Ishikawa (cell line): ENCODE data around the gene IGF1R.

Experiments used
- CEBPB ChIP-seq: IDR thresholded peaks from 2 replicates; pipeline ENCODE4 v1.6.1; 2012
- CREB1 ChIP-seq: IDR thresholded peaks from 2 replicates; pipeline ENCODE4 v1.6.1; 2012; ENCODE audit warnings: low read depth
- EGR1 ChIP-seq: IDR thresholded peaks from 2 replicates; pipeline ENCODE4 v1.6.1; 2012
- EP300 ChIP-seq: IDR thresholded peaks from 2 replicates; pipeline ENCODE4 v1.6.1; 2012; ENCODE audit warnings: borderline replicate concordance
- FOXM1 ChIP-seq: IDR thresholded peaks from 2 replicates; pipeline ENCODE4 v1.6.1; 2012; ENCODE audit warnings: low read depth, borderline replicate concordance
- NFIC ChIP-seq: IDR thresholded peaks from 2 replicates; pipeline ENCODE4 v1.6.1; 2012
- RAD21 ChIP-seq: IDR thresholded peaks from 2 replicates; pipeline ENCODE4 v1.6.1; 2012; ENCODE audit warnings: low read depth
- TAF1 ChIP-seq: IDR thresholded peaks from 2 replicates; pipeline ENCODE4 v1.6.1; 2012; ENCODE audit warnings: low read depth, mild to moderate bottlenecking
- TCF12 ChIP-seq: IDR thresholded peaks from 2 replicates; pipeline ENCODE4 v1.6.1; 2012; ENCODE audit warnings: low read depth
- TEAD4 ChIP-seq: IDR thresholded peaks from 2 replicates; pipeline ENCODE4 v1.6.1; 2012
- YY1 ChIP-seq: IDR thresholded peaks from 2 replicates; pipeline ENCODE4 v1.6.1; 2012; ENCODE audit warnings: low read depth
- ZBTB7A ChIP-seq: IDR thresholded peaks from 2 replicates; pipeline ENCODE4 v1.6.1; 2012; ENCODE audit warnings: low read depth
- TF ChIP-seq, protein P1 (sequence below): IDR thresholded peaks from 2 replicates; pipeline ENCODE4 v1.6.1; 2012
- TF ChIP-seq, protein P2 (sequence below): IDR thresholded peaks from 2 replicates; pipeline ENCODE4 v1.6.1; 2012
- TF ChIP-seq, protein P3 (sequence below): IDR thresholded peaks from 2 replicates; pipeline ENCODE4 v1.6.1; 2012; ENCODE audit warnings: low read depth, mild to moderate bottlenecking

The IGF1R gene

DNA sequence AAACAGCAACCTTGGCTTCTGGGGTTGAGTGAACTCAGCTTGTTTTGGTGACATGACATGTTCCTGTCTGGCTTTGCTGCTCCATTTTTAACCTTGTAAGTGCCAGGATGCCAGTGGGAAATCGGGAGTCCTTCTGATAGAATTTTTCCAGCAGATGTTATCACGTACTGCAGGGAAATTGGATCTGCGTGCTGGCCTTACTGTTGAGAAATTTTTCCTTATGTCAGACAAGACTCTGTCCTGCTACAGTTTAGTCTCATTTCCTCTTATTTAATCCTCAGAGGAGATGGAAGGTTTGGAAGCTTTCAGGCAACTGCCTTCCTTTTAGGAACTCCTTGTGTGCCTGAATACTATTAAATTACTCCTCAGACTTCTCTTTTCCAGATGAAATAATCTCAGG lies 278.7 kb downstream of the IGF1R start:
- TF ChIP-seq, protein P1, sequence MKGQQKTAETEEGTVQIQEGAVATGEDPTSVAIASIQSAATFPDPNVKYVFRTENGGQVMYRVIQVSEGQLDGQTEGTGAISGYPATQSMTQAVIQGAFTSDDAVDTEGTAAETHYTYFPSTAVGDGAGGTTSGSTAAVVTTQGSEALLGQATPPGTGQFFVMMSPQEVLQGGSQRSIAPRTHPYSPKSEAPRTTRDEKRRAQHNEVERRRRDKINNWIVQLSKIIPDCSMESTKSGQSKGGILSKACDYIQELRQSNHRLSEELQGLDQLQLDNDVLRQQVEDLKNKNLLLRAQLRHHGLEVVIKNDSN, result no peak

DNA sequence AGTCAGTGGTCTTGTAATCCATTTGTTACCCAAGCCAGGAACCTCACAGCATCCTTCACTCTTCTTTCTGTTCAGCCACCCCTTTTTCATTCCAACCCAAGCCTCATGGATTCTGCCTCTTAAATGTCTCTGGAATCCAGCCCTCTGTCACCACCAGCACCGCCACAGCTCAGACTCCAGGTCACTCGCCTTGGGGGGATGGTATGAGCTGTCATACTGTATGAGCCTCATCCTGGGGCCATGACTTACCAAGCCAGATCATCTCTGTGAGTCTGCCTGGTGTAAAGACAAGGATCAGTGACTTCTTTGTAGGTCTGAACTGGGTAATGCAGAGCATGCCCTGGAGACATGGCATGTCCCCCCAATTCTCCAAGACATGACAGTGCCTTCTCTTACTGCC lies 279.7 kb downstream of the IGF1R start:
- no peak for TF ChIP-seq CREB1
- TF ChIP-seq TEAD4, result no peak
- no peak for TF ChIP-seq NFIC
- TF ChIP-seq, protein P1, result no peak
- TF ChIP-seq RAD21, result no peak
- no peak for TF ChIP-seq TCF12
- no peak for TF ChIP-seq YY1
- TF ChIP-seq ZBTB7A, result no peak
- no peak for TF ChIP-seq TAF1
- no peak for TF ChIP-seq EP300
- no peak for TF ChIP-seq FOXM1

DNA sequence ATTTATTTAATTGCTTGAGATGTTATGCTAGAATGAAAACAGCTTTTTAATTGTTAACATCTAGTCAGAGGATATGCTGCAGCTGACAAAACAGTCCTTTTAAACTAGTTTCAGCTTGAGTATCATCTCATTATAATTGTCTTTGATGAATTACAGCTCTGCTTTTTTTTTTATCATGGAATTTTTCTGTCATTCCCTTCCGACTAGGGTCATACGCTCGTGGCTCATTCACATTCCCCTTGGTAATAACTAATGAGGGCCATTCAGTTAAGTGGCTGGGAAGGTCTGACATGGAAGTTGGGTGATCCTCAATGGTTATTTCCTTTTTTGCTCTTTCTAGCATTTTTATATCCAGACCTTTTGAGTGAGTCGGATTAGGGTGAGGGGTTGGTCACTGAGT lies 282.2 kb downstream of the IGF1R start:
- TF ChIP-seq EP300 (no peak), YY1 (no peak)

DNA sequence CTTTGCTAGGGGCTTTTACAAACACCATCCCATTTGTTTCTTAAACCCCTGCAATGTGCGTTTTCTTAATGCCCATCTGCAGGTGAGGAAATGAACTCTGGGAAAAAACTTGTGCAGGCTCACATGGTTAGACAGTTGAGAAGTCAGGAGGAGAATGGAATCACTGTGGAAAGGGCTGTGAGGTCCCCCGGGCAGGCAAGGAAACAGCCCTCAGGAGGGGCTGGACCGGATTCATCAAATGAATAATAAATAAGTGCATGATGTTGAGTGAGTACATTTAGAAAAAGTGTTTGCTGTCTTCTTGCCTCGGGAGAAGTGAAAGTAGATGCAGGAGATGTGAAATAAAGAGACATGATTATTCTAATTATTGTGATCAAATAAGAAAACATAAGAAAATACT lies 282.7 kb downstream of the IGF1R start:
- TF ChIP-seq, protein P2, sequence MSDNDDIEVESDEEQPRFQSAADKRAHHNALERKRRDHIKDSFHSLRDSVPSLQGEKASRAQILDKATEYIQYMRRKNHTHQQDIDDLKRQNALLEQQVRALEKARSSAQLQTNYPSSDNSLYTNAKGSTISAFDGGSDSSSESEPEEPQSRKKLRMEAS, result no peak
- no peak for TF ChIP-seq EP300

DNA sequence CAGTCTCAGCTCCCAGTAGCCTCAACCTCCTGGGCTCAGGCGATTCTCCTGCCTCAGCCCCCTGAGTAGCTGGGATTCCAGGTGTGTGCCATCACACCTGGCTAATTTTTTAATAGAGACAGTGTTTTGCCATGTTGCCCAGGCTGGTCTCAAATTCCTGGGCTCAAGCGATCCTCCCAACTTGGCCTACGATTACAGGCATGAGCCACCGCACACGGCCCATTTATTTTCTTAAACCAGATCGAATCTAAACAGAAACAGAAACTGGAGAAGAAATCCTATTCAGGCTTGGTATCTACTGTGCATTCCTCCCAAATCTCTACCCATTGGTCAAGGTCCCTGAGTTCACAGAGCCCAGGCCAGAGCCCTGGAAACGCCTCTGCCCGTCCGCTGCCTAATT lies 285.1 kb downstream of the IGF1R start:
- TF ChIP-seq TCF12 (no peak), TEAD4 (no peak), TAF1 (no peak), ZBTB7A (no peak), CEBPB (no peak), CREB1 (no peak), RAD21 (no peak), NFIC (no peak), EGR1 (no peak), EP300 (no peak), YY1 (no peak), FOXM1 (no peak)
- TF ChIP-seq, protein P1, result no peak
- TF ChIP-seq, protein P2, result no peak
- TF ChIP-seq, protein P3, sequence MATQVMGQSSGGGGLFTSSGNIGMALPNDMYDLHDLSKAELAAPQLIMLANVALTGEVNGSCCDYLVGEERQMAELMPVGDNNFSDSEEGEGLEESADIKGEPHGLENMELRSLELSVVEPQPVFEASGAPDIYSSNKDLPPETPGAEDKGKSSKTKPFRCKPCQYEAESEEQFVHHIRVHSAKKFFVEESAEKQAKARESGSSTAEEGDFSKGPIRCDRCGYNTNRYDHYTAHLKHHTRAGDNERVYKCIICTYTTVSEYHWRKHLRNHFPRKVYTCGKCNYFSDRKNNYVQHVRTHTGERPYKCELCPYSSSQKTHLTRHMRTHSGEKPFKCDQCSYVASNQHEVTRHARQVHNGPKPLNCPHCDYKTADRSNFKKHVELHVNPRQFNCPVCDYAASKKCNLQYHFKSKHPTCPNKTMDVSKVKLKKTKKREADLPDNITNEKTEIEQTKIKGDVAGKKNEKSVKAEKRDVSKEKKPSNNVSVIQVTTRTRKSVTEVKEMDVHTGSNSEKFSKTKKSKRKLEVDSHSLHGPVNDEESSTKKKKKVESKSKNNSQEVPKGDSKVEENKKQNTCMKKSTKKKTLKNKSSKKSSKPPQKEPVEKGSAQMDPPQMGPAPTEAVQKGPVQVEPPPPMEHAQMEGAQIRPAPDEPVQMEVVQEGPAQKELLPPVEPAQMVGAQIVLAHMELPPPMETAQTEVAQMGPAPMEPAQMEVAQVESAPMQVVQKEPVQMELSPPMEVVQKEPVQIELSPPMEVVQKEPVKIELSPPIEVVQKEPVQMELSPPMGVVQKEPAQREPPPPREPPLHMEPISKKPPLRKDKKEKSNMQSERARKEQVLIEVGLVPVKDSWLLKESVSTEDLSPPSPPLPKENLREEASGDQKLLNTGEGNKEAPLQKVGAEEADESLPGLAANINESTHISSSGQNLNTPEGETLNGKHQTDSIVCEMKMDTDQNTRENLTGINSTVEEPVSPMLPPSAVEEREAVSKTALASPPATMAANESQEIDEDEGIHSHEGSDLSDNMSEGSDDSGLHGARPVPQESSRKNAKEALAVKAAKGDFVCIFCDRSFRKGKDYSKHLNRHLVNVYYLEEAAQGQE, result no peak

DNA sequence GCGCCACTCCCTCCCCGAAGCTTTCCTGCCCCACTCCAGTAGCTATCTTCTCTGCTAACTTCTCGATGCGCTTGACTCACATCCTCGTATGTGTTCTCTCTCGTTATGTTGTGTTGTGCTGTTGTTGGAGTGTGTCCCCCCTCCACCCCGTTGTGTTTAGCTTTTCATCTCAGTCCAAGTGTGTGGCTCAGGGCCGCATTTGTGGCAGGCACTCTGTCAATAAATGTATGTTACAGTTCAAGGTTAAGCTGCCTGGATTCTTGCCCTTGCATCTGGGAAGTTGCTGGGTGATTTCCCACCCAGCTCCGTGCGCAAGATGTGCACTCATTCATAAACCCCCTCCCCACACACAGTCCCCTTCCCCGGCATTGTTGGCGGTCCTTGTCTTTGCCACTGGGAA lies 287.4 kb downstream of the IGF1R start:
- no peak for TF ChIP-seq RAD21
- TF ChIP-seq ZBTB7A, result no peak
- no peak for TF ChIP-seq EP300
- TF ChIP-seq TAF1, result no peak
- no peak for TF ChIP-seq FOXM1
- TF ChIP-seq YY1, result no peak
- TF ChIP-seq, protein P3, result no peak
- TF ChIP-seq TCF12, result no peak
- TF ChIP-seq EGR1, result no peak
- TF ChIP-seq, protein P1, result no peak
- no peak for TF ChIP-seq CREB1
- TF ChIP-seq, protein P2, result no peak
- no peak for TF ChIP-seq CEBPB
